ENCODE measurements around the gene SPATA20. TPM values are rescaled to one million over a fixed set of nuclear protein-coding genes. Genes with fewer than 3 reads are reported as not detected.

Gene SPATA20
- total and polyA plus RNA-seq, 11 donors: 13.8 to 83.0 (median 52.3) TPM

GRCh38 chr17:50513495-50513894 is 33.5 kb upstream of the SPATA20 start:
- H3K36me3 ChIP-seq: no peaks in the 10 kb centered on the region
- TF ChIP-seq CTCF (IDR thresholded peaks at IDR 0.05) (no peak), POLR2A (IDR thresholded peaks at IDR 0.05) (no peak)
- intact Hi-C loops (cut with DNase I): no loop called here
- no peaks in the 10 kb centered on the region for H3K9me3 ChIP-seq
- no peak overlapping the region for H3K27ac ChIP-seq
- H3K4me1 ChIP-seq: peaks cover 0 to 37% (median 16%) of the 10 kb centered on the region in 12 donors
- WGBS, 4 donors: 68 to 78% (median 74%) methylated on average over 4 of the region's 4 CpGs
- DNase-seq: no peak
- no peak for ATAC-seq
- H3K4me3 ChIP-seq: no peak overlapping the region
- H3K27me3 ChIP-seq: no peaks in the 10 kb centered on the region

GRCh38 chr17:50514388-50514787 is 32.6 kb upstream of the SPATA20 start:
- TF ChIP-seq POLR2A (IDR thresholded peaks at IDR 0.05) (no peak), CTCF (IDR thresholded peaks at IDR 0.05) (no peak)
- peak overlapping the region in 1 of 12 donors; percentile 17 for H3K27ac ChIP-seq
- no peak for ATAC-seq

GRCh38 chr17:50514936-50515702 is 31.9 kb upstream of the SPATA20 start:
- ATAC-seq: peak in 3 of 4 donors; percentile 46 to 55 (median 49)
- peak in 2 of 5 donors; percentile 54 to 62 for DNase-seq
- no peaks in the 10 kb centered on the region for H3K27me3 ChIP-seq
- no peak overlapping the region for H3K4me3 ChIP-seq
- peaks cover 0 to 30% (median 8%) of the 10 kb centered on the region in 12 donors for H3K4me1 ChIP-seq
- H3K9me3 ChIP-seq: no peaks in the 10 kb centered on the region
- 49 to 68% (median 62%) methylated on average over 6 of the region's 6 CpGs for WGBS, 4 donors
- TF ChIP-seq CTCF (IDR thresholded peaks at IDR 0.05) (no peak), POLR2A (IDR thresholded peaks at IDR 0.05) (no peak)
- intact Hi-C loops (cut with DNase I): no loop called here
- H3K36me3 ChIP-seq: no peaks in the 10 kb centered on the region
- H3K27ac ChIP-seq: peak overlapping the region in 2 of 12 donors; percentile 17 to 33

More at GRCh38 chr17:50514388-50514787, 32.6 kb upstream of the SPATA20 start:
- DNase-seq: no peak
- no peaks in the 10 kb centered on the region for H3K36me3 ChIP-seq
- WGBS, 4 donors: 69 to 80% (median 76%) methylated on average over 3 of the region's 3 CpGs
- intact Hi-C loops (cut with DNase I): no loop called here
- H3K4me1 ChIP-seq: peaks cover 0 to 30% (median 8%) of the 10 kb centered on the region in 12 donors
- H3K9me3 ChIP-seq: no peaks in the 10 kb centered on the region
- no peaks in the 10 kb centered on the region for H3K27me3 ChIP-seq
- H3K4me3 ChIP-seq: no peak overlapping the region

DNA sequence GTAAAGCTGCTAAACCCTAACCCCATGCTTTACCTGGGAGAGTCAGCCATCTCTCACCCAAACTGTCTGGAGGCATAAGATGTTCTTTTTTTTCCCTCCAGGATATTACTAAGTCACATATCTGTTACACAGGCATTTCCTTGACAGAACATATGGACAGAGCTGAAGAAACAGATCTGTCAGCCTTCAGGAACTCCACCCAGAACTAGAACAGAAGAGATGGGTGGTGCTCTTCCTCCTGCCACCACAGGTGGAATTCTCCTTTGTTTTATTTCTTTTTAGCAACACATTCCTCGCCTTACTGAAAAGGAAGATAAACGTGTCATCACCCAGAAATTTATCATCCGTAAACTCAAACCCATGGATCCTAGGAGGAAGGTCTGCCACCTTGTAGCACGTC is 30.0 kb upstream of the SPATA20 start:
- Histone ChIP-seq H3K4me1 (peaks cover 0 to 22% (median 0%) of the 10 kb centered on the region in 12 donors), H3K27ac (peak overlapping the region in 7 of 12 donors; percentile 17 to 65 (median 39)), H3K27me3 (no peaks in the 10 kb centered on the region), H3K9me3 (no peaks in the 10 kb centered on the region), H3K36me3 (no peaks in the 10 kb centered on the region), H3K4me3 (no peak overlapping the region)
- 62 to 88% (median 73%) methylated on average over 4 of the region's 4 CpGs for WGBS, 4 donors
- TF ChIP-seq CTCF (IDR thresholded peaks at IDR 0.05): no peak
- TF ChIP-seq POLR2A (IDR thresholded peaks at IDR 0.05): no peak
- DNase-seq (no peak), ATAC-seq (peak in 2 of 4 donors; percentile 45 to 71)
- intact Hi-C loops (cut with DNase I): no loop called here

Data from heart left ventricle (tissue), 16 donors.